Fibroblast of villous mesenchyme (primary cell): ENCODE results near the gene WRAP73. TPM values are rescaled to one million over a fixed set of nuclear protein-coding genes. Genes with fewer than 3 reads are reported as not detected.
"Not testable (repeated sequence)": the region's sequence is repeated elsewhere in the genome, so short reads cannot be mapped to it uniquely, and the experiment has no call there.

ENCODE experiments used
- DNase-seq: peaks from one replicate; pipeline ENCODE4 v3.0.0-alpha.2; 2010; ENCODE audit warnings: low read depth
- H3K4me3 ChIP-seq: 2 replicates; pipeline ENCODE4 v1.5.1; 2011; ENCODE audit warnings: low read depth, mild to moderate bottlenecking, low read length
- CTCF ChIP-seq: IDR thresholded peaks from 2 replicates; pipeline ENCODE4 v1.5.1; 2012; ENCODE audit warnings: low read depth, mild to moderate bottlenecking, low read length; ENCODE audit not compliant: insufficient read depth
- total RNA-seq: library from RNA; depleted of rRNA; stranded (reverse); fragments of >200 nt; gene quantifications from 2 replicates; pipeline ENCODE4 v1.2.3, GENCODE V29; 2012

Gene WRAP73
- total RNA-seq, 1 donor, result 12.5 TPM

GRCh38 chr1:3590139-3590763 is 59.7 kb downstream of the WRAP73 start:
- peak; percentile 17 for DNase-seq
- no peak for TF ChIP-seq CTCF
- H3K4me3 ChIP-seq, result no peak overlapping the region

- H3K4me3 ChIP-seq, result no peak overlapping the region
- no peak for TF ChIP-seq CTCF
Observed at GRCh38 chr1:3588395-3588794, 61.5 kb downstream of the WRAP73 start.

GRCh38 chr1:3586986-3587759 is 62.7 kb downstream of the WRAP73 start:
- DNase-seq, result no peak
- TF ChIP-seq CTCF, result no peak

More at GRCh38 chr1:3588395-3588794, 61.5 kb downstream of the WRAP73 start:
- DNase-seq, result no peak

GRCh38 chr1:3585940-3586568 is 63.8 kb downstream of the WRAP73 start:
- DNase-seq, result no peak
- TF ChIP-seq CTCF, result no peak
- H3K4me3 ChIP-seq, result no peak overlapping the region

More at GRCh38 chr1:3586986-3587759, 62.7 kb downstream of the WRAP73 start:
- no peak overlapping the region for H3K4me3 ChIP-seq

GRCh38 chr1:3585353-3585868 is 64.5 kb downstream of the WRAP73 start:
- DNase-seq, H3K4me3 ChIP-seq: not testable (repeated sequence)

GRCh38 chr1:3584915-3585314 is 65.0 kb downstream of the WRAP73 start:
- no peak for TF ChIP-seq CTCF
- H3K4me3 ChIP-seq, result no peak overlapping the region
- DNase-seq, result no peak

GRCh38 chr1:3583751-3584150 is 66.2 kb downstream of the WRAP73 start:
- not testable (repeated sequence) for H3K4me3 ChIP-seq, DNase-seq
